KOPT-K1 (cell line): ENCODE measurements around the gene SRRM2.

ENCODE experiments used
- H3K27ac ChIP-seq: fragments of 200-600 bp; sonication (generic); 2 replicates; pipeline ENCODE4 v1.5.1; 2016; ENCODE audit warnings: antibody characterized with exemption, mild to moderate bottlenecking, low read depth, low read length; ENCODE audit not compliant: poor library complexity, severe bottlenecking
- H3K36me3 ChIP-seq: fragments of 200-600 bp; sonication (generic); 2 replicates; pipeline ENCODE4 v1.5.1; 2017; ENCODE audit warnings: antibody characterized with exemption, mild to moderate bottlenecking, low read length, moderate library complexity; ENCODE audit not compliant: insufficient read depth
- H3K9me3 ChIP-seq: fragments of 200-600 bp; sonication (generic); 2 replicates; pipeline ENCODE4 v1.5.1; 2017; ENCODE audit warnings: antibody characterized with exemption, low read length, mild to moderate bottlenecking; ENCODE audit not compliant: insufficient read depth, poor library complexity, severe bottlenecking

SRRM2 gene

GRCh38 chr16:2783581-2784357 lies 31.3 kb downstream of the SRRM2 start:
- no peak overlapping the region for H3K27ac ChIP-seq
- no peaks in the 10 kb centered on the region for H3K36me3 ChIP-seq
- no peaks in the 10 kb centered on the region for H3K9me3 ChIP-seq

- Histone ChIP-seq H3K9me3 (no peaks in the 10 kb centered on the region), H3K36me3 (no peaks in the 10 kb centered on the region), H3K27ac (no peak overlapping the region)
Measured at GRCh38 chr16:2784358-2785100, 32.1 kb downstream of the SRRM2 start.

DNA sequence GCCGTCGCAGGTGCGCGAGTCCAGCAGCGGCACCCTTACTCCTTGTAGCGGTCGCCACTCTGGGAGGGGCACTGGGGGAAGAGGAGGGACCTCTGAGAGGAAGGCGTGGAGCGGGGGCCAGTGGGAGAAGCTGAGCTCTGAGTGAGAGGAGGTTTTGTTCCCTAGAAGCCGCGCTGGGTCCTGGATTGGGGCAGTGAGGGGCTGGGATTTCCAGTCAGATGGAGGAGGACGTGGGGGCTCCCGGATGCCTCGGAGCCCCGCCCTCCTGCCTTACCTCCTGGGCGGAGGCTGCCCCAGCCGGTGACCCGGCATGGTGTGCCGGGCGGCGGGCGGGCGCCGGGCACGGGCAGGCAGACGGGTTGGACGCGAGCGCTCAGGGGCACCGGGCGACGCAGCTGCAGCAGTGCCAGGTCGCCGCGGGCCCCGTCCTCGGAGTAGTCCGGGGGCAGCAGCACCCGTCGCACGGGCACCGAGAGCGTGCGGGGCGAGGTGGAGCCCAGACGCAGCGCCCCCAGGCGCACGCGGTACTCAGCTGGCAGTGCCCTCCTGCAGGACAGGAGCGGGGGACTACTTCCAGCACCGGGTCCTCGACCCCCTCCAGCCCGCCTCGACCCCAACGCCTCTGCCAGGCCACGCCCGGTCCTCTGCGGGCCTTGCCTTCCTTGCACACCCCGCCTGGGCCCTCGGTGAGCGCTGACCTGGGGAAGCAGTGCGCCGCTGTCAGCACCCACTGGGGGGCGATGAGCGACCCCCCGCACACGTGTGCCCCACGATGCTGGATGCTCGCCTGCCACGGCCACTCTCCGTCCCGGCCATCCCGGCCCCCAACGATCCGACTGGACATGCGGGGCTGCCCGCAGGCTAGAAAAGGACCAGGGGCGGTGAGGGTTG lies 32.9 kb downstream of the SRRM2 start:
- no peaks in the 10 kb centered on the region for H3K9me3 ChIP-seq

GRCh38 chr16:2786061-2786825 lies 33.8 kb downstream of the SRRM2 start:
- Histone ChIP-seq H3K27ac (no peak overlapping the region), H3K9me3 (no peaks in the 10 kb centered on the region), H3K36me3 (no peaks in the 10 kb centered on the region)

More for the DNA sequence above, 32.9 kb downstream of the SRRM2 start:
- Histone ChIP-seq H3K27ac (no peak overlapping the region), H3K36me3 (no peaks in the 10 kb centered on the region)

- no peak overlapping the region for H3K27ac ChIP-seq
- H3K9me3 ChIP-seq = no peaks in the 10 kb centered on the region
- H3K36me3 ChIP-seq = no peaks in the 10 kb centered on the region
Measured at GRCh38 chr16:2786826-2787151, 34.4 kb downstream of the SRRM2 start.

DNA sequence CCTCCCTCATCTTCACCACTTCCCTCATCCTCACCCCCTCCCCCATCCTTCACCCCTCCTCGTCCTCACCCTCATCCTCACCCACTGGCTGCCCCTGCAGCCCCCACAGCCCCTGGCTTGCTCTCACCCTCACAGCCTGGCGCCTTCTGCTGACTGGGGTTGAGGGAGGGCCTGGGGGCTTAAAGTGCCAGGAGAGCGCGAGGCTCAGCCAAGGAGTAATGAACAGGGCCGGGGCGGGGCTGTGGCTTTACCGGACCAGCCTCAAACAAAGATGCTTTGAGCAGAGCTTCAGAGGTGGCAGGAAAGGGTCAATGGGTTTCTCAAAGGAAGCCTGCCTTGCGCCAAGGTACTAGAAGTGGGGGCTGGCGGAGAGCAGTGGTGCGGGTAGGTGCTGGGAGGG lies 35.0 kb downstream of the SRRM2 start, which contains the start of gene PRSS33:
Gene PRSS33, minus strand, starts transcription at position 155 of the 400 bp plus-strand sequence. CDS start 1,013 bp downstream, outside the sequence.
- no peaks in the 10 kb centered on the region for H3K9me3 ChIP-seq
- no peak within 1 kb of the TSS for H3K27ac ChIP-seq
- H3K36me3 ChIP-seq = no peaks in the 10 kb centered on the region

- no peak overlapping the region for H3K27ac ChIP-seq
- H3K9me3 ChIP-seq = no peaks in the 10 kb centered on the region
- H3K36me3 ChIP-seq = no peaks in the 10 kb centered on the region
Measured at GRCh38 chr16:2787961-2788360, 35.5 kb downstream of the SRRM2 start.

GRCh38 chr16:2790631-2791030 lies 38.2 kb downstream of the SRRM2 start:
- Histone ChIP-seq H3K9me3 (no peaks in the 10 kb centered on the region), H3K36me3 (no peaks in the 10 kb centered on the region)

GRCh38 chr16:2791174-2791573 lies 38.7 kb downstream of the SRRM2 start:
- H3K27ac ChIP-seq = no peak overlapping the region
- H3K36me3 ChIP-seq = no peaks in the 10 kb centered on the region
- no peaks in the 10 kb centered on the region for H3K9me3 ChIP-seq

More at GRCh38 chr16:2790631-2791030, 38.2 kb downstream of the SRRM2 start:
- H3K27ac ChIP-seq = no peak overlapping the region

DNA sequence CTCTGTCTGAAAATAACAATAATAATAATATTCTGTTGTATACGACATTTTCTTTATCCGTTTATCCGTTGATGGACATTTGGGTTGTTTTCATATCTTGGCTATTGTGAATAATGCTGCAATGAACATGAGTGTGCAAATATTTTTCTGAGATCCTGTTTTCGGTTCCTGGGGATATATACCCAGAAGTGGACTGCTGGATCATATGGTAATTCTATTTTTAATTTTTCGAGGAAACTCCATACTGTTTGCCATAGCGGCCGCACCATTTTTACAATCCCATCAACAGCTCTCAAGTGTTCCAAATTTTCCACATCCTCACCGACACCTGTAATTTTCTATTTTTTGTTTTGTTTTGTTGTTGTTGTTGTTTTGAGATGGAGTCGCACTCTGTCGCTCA lies 40.5 kb downstream of the SRRM2 start:
- Histone ChIP-seq H3K9me3 (no peaks in the 10 kb centered on the region), H3K27ac (no peak overlapping the region)

GRCh38 chr16:2795395-2796143 lies 43.1 kb downstream of the SRRM2 start:
- no peak overlapping the region for H3K27ac ChIP-seq
- no peaks in the 10 kb centered on the region for H3K36me3 ChIP-seq
- H3K9me3 ChIP-seq = no peaks in the 10 kb centered on the region

More for the DNA sequence above, 40.5 kb downstream of the SRRM2 start:
- H3K36me3 ChIP-seq = no peaks in the 10 kb centered on the region

DNA sequence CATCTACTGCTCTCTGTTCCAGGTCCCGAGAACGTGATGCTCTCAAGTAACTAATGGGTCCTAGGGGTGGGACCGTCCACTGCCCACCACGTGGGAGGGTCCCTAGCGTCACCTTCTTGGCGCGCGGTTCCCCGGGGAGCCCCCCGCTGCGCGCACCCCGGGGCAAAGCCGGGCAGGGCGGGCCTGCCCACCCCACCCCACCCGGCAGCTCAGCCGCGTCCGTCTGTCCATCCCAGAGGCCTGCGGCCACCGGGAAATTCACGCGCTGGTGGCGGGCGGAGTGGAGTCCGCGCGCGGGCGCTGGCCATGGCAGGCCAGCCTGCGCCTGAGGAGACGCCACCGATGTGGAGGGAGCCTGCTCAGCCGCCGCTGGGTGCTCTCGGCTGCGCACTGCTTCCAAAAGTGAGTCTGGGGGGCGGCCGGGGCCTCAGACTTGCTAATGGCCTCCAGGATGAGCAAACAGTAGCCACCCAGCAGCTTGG lies 46.3 kb downstream of the SRRM2 start:
- peaks cover 4% of the 10 kb centered on the region for H3K9me3 ChIP-seq
- H3K36me3 ChIP-seq = no peaks in the 10 kb centered on the region
- H3K27ac ChIP-seq = no peak overlapping the region

DNA sequence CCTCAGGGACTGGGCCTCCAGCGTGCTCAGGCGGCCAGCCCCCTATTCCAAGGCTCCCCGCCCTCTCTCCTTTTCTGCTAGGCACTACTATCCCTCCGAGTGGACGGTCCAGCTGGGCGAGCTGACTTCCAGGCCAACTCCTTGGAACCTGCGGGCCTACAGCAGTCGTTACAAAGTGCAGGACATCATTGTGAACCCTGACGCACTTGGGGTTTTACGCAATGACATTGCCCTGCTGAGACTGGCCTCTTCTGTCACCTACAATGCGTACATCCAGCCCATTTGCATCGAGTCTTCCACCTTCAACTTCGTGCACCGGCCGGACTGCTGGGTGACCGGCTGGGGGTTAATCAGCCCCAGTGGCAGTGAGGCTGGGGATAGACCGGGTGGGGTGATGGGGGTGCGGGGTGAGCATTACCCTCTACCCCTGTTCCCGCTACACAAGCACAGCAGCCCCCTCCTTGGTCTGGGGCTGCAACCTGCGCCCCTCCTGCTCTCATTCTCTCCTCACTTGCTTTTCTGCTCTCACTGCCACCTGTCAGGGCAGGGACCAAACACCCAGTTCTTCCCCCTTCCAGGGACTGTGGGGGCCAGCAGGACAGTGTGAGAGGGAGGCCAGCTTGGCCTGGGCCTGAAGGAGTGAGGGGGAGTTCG lies 46.9 kb downstream of the SRRM2 start:
- peaks cover 9% of the 10 kb centered on the region for H3K9me3 ChIP-seq
- no peaks in the 10 kb centered on the region for H3K36me3 ChIP-seq
- H3K27ac ChIP-seq = no peak overlapping the region
